GM08714 (cell line): ENCODE measurements around the gene ITGB2.

ENCODE experiments used
- H3K4me3 ChIP-seq: fragments of 200-500 bp; sonication (Bioruptor generic); 2 replicates; pipeline ENCODE4 v1.5.1; 2014; ENCODE audit warnings: mild to moderate bottlenecking, low read length, inconsistent platforms
- ZNF274 ChIP-seq: IDR thresholded peaks from 2 replicates; pipeline ENCODE4 v1.6.1; 2012; ENCODE audit warnings: mild to moderate bottlenecking, low read depth, low read length

The ITGB2 gene

GRCh38 chr21:44958471-44959191, 37.9 kb upstream of the ITGB2 start:
- TF ChIP-seq ZNF274 = no peak
- no peak overlapping the region for H3K4me3 ChIP-seq

- no peak for TF ChIP-seq ZNF274
- no peak overlapping the region for H3K4me3 ChIP-seq
Measured at GRCh38 chr21:44957901-44958451, 37.3 kb upstream of the ITGB2 start.

- no peak overlapping the region for H3K4me3 ChIP-seq
- TF ChIP-seq ZNF274 = no peak
Measured at GRCh38 chr21:44957047-44957831, 36.5 kb upstream of the ITGB2 start.

GRCh38 chr21:44956356-44957046, 35.8 kb upstream of the ITGB2 start:
- no peak overlapping the region for H3K4me3 ChIP-seq
- TF ChIP-seq ZNF274 = no peak

GRCh38 chr21:44955798-44956175, 35.1 kb upstream of the ITGB2 start:
- TF ChIP-seq ZNF274 = no peak
- H3K4me3 ChIP-seq = no peak overlapping the region

GRCh38 chr21:44955141-44955797, 34.6 kb upstream of the ITGB2 start:
- H3K4me3 ChIP-seq = no peak overlapping the region
- no peak for TF ChIP-seq ZNF274

GRCh38 chr21:44954281-44954771, 33.6 kb upstream of the ITGB2 start:
- no peak overlapping the region for H3K4me3 ChIP-seq
- TF ChIP-seq ZNF274 = no peak

- TF ChIP-seq ZNF274 = no peak
- H3K4me3 ChIP-seq = no peak overlapping the region
Measured at GRCh38 chr21:44953628-44954021, 32.9 kb upstream of the ITGB2 start.

GRCh38 chr21:44952929-44953627, 32.4 kb upstream of the ITGB2 start:
- H3K4me3 ChIP-seq = no peak overlapping the region
- no peak for TF ChIP-seq ZNF274

- no peak for TF ChIP-seq ZNF274
- no peak overlapping the region for H3K4me3 ChIP-seq
Measured at GRCh38 chr21:44952116-44952928, 31.6 kb upstream of the ITGB2 start.

- TF ChIP-seq ZNF274 = no peak
- H3K4me3 ChIP-seq = no peak overlapping the region
Measured at GRCh38 chr21:44951186-44951915, 30.7 kb upstream of the ITGB2 start.

- H3K4me3 ChIP-seq = no peak overlapping the region
- TF ChIP-seq ZNF274 = no peak
Measured at GRCh38 chr21:44950351-44950750, 29.7 kb upstream of the ITGB2 start.
